ENCODE results near the gene ORAI1.
A peak's percentile ranks its signal among the peaks of the same experiment; 100 is the strongest.
"Not testable (repeated sequence)": the region's sequence is repeated elsewhere in the genome, so short reads cannot be mapped to it uniquely, and the experiment has no call there.

The ORAI1 gene

GRCh38 chr12:121626087-121626852, at the start of gene ORAI1:
ORAI1 (plus strand) TSS chr12:121626530.
- DNase-seq (ENCODE audit: low read depth in 2 of 2): peak; percentile 89 to 96

- DNase-seq (ENCODE audit: low read depth in 2 of 2): no peak
These were observed 49.4 kb upstream of the ORAI1 start for GRCh38 chr12:121576851-121577391.

GRCh38 chr12:121577443-121578180, 48.7 kb upstream of the ORAI1 start:
- DNase-seq (ENCODE audit: low read depth in 2 of 2): no peak

- DNase-seq (ENCODE audit: low read depth in 2 of 2): no peak
These were observed 47.8 kb upstream of the ORAI1 start for GRCh38 chr12:121578230-121579189.

- peak in 1 of 2 experiments; percentile 29 for DNase-seq (ENCODE audit: low read depth in 2 of 2)
These were observed 47.0 kb upstream of the ORAI1 start for GRCh38 chr12:121579190-121579791.

GRCh38 chr12:121579981-121580868, 46.1 kb upstream of the ORAI1 start:
- DNase-seq (ENCODE audit: low read depth in 2 of 2): peak; percentile 40 to 63

GRCh38 chr12:121580959-121581685, 45.2 kb upstream of the ORAI1 start, which contains the start of gene KDM2B:
KDM2B (minus strand) TSS chr12:121581023; CDS start chr12:121580911, 112 bp downstream.
- no peak for DNase-seq (ENCODE audit: low read depth in 2 of 2)

GRCh38 chr12:121581686-121582429, 44.5 kb upstream of the ORAI1 start:
- DNase-seq (ENCODE audit: low read depth in 2 of 2): no peak

GRCh38 chr12:121582583-121583333, 43.6 kb upstream of the ORAI1 start:
- no peak for DNase-seq (ENCODE audit: low read depth in 2 of 2)

GRCh38 chr12:121583334-121583661, 43.0 kb upstream of the ORAI1 start:
- not testable (repeated sequence) for DNase-seq (ENCODE audit: low read depth in 2 of 2)

GRCh38 chr12:121584885-121585284, 41.4 kb upstream of the ORAI1 start:
- not testable (repeated sequence) for DNase-seq (ENCODE audit: low read depth in 2 of 2)

GRCh38 chr12:121590476-121591143, 35.7 kb upstream of the ORAI1 start:
- DNase-seq (ENCODE audit: low read depth in 2 of 2): peak in 1 of 2 experiments; percentile 41

GRCh38 chr12:121592320-121592719, 34.0 kb upstream of the ORAI1 start:
- no peak for DNase-seq (ENCODE audit: low read depth in 2 of 2)

- DNase-seq (ENCODE audit: low read depth in 2 of 2): no peak
These were observed 30.8 kb upstream of the ORAI1 start for GRCh38 chr12:121595520-121595919.

- no peak for DNase-seq (ENCODE audit: low read depth in 2 of 2)
These were observed 29.8 kb upstream of the ORAI1 start for GRCh38 chr12:121596526-121596925.

GRCh38 chr12:121600702-121601336, 25.5 kb upstream of the ORAI1 start:
- no peak for DNase-seq (ENCODE audit: low read depth in 2 of 2)

- no peak for DNase-seq (ENCODE audit: low read depth in 2 of 2)
These were observed 23.6 kb upstream of the ORAI1 start for GRCh38 chr12:121602766-121603165.
